WTC11 (cell line): Measurements from ENCODE around the gene ZNF205. TPM values are rescaled to one million over a fixed set of nuclear protein-coding genes. Genes with fewer than 3 reads are reported as not detected.

ENCODE experiments used
- CBFB ChIP-seq: sonication (generic); formaldehyde crosslinking; IDR thresholded peaks from 2 replicates; pipeline ENCODE4 v1.8.1; 2022; ENCODE audit warnings: mild to moderate bottlenecking, low read depth, missing genetic modification reagents
- EMX1 ChIP-seq: fragments of 250-450 bp; sonication (Bioruptor Pico); IDR thresholded peaks from 2 replicates; pipeline ENCODE4 v1.8.0; 2021; ENCODE audit warnings: mild to moderate bottlenecking
- MAX ChIP-seq: sonication (generic); formaldehyde crosslinking; IDR thresholded peaks from 2 replicates; pipeline ENCODE4 v1.8.0; 2022; ENCODE audit warnings: mild to moderate bottlenecking, missing genetic modification reagents
- MXD4 ChIP-seq: fragments of 250-450 bp; sonication (Bioruptor Pico); IDR thresholded peaks from 2 replicates; pipeline ENCODE4 v1.8.0; 2021; ENCODE audit warnings: mild to moderate bottlenecking, moderate library complexity, borderline replicate concordance
- SMAD4 ChIP-seq: sonication (generic); formaldehyde crosslinking; IDR thresholded peaks from 2 replicates; pipeline ENCODE4 v1.8.0; 2022; ENCODE audit warnings: mild to moderate bottlenecking, missing genetic modification reagents
- SOX15 ChIP-seq: fragments of 250-450 bp; sonication (Bioruptor Pico); IDR thresholded peaks from 2 replicates; pipeline ENCODE4 v1.9.0; 2021; ENCODE audit warnings: mild to moderate bottlenecking
- TCF7 ChIP-seq: sonication (generic); formaldehyde crosslinking; IDR thresholded peaks from 2 replicates; pipeline ENCODE4 v1.8.0; 2022; ENCODE audit warnings: mild to moderate bottlenecking, low read depth, missing genetic modification reagents, moderate library complexity
- TEAD1 ChIP-seq: sonication (generic); formaldehyde crosslinking; IDR thresholded peaks from 2 replicates; pipeline ENCODE4 v1.8.0; 2022; ENCODE audit warnings: mild to moderate bottlenecking, missing genetic modification reagents
- USF1 ChIP-seq: sonication (generic); formaldehyde crosslinking; IDR thresholded peaks from 2 replicates; pipeline ENCODE4 v1.8.0; 2022; ENCODE audit warnings: mild to moderate bottlenecking, missing genetic modification reagents
- ZNF532 ChIP-seq: fragments of 250-450 bp; sonication (Bioruptor Pico); IDR thresholded peaks from 2 replicates; pipeline ENCODE4 v1.9.0; 2021; ENCODE audit warnings: mild to moderate bottlenecking, borderline replicate concordance
- total RNA-seq: library from RNA; stranded (reverse); gene quantifications from 3 replicates; pipeline ENCODE4 v1.2.3, GENCODE V29; 2021
- TF ChIP-seq, protein P1 (sequence below): sonication (generic); formaldehyde crosslinking; IDR thresholded peaks from 2 replicates; pipeline ENCODE4 v1.8.1; 2023; ENCODE audit warnings: mild to moderate bottlenecking, missing genetic modification reagents
- TF ChIP-seq, protein P2 (sequence below): fragments of 250-450 bp; sonication (Bioruptor Pico); IDR thresholded peaks from 2 replicates; pipeline ENCODE4 v1.9.0; 2021; ENCODE audit warnings: mild to moderate bottlenecking
- TF ChIP-seq, protein P3 (sequence below): fragments of 250-450 bp; sonication (Bioruptor Pico); IDR thresholded peaks from 2 replicates; pipeline ENCODE4 v1.9.0; 2021; ENCODE audit warnings: mild to moderate bottlenecking
- TF ChIP-seq, protein P4 (sequence below): sonication (generic); formaldehyde crosslinking; IDR thresholded peaks from 2 replicates; pipeline ENCODE4 v1.8.0; 2023; ENCODE audit warnings: mild to moderate bottlenecking, missing genetic modification reagents
- TF ChIP-seq, protein P5 (sequence below): fragments of 250-450 bp; sonication (Bioruptor Pico); IDR thresholded peaks from 2 replicates; pipeline ENCODE4 v1.8.0; 2021; ENCODE audit warnings: mild to moderate bottlenecking
- TF ChIP-seq, protein P6 (sequence below): sonication (generic); formaldehyde crosslinking; IDR thresholded peaks from 2 replicates; pipeline ENCODE4 v1.8.1; 2023; ENCODE audit warnings: mild to moderate bottlenecking, missing genetic modification reagents

ZNF205 gene
- total RNA-seq, 1 experiment from 2014 or later, result 22.7 TPM

DNA sequence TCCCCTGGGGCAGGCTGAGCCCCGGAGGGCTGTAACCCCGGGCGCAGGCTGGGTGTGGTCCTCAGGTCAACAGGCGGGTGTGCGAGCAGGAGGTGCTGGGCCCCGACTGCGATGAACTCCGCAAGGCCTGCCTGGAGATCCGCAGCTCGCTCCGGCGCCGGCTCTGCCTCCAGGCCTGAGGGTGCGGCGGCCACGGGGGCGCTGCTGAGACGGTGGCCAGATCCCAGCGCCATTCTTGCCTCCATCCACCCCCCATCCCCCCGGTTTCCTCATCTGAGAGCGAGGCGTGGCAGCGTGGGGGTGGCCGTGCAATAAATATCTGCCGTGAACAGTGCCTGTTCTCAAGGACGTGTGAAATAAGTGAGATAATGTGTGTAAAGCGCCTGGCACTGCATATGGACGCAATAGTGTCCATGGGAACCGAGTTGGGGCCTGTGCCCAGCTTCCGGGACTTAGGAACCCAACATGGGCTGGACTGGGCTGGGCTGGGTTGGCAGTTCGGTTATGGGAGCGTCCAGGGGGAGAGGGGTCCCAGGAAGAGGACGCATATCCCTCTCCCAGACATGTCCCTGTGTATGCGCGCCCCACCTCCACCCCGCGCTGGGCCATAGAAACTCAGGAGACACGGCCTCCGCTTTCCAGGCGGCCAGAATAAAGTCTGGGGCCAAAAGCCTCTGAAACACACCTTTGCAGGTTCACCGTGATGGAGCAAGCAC is 37.4 kb downstream of the ZNF205 start (continued):
- TF ChIP-seq, protein P1, sequence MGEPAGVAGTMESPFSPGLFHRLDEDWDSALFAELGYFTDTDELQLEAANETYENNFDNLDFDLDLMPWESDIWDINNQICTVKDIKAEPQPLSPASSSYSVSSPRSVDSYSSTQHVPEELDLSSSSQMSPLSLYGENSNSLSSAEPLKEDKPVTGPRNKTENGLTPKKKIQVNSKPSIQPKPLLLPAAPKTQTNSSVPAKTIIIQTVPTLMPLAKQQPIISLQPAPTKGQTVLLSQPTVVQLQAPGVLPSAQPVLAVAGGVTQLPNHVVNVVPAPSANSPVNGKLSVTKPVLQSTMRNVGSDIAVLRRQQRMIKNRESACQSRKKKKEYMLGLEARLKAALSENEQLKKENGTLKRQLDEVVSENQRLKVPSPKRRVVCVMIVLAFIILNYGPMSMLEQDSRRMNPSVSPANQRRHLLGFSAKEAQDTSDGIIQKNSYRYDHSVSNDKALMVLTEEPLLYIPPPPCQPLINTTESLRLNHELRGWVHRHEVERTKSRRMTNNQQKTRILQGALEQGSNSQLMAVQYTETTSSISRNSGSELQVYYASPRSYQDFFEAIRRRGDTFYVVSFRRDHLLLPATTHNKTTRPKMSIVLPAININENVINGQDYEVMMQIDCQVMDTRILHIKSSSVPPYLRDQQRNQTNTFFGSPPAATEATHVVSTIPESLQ (CRISPR knock-in tag), result no peak
- TF ChIP-seq CBFB (no peak; the same call in 1 of the 2 replicates), USF1 (CRISPR knock-in tag) (no peak), SOX15 (CRISPR knock-in tag) (no peak), ZNF532 (CRISPR knock-in tag) (no peak), TCF7 (CRISPR knock-in tag) (no peak), MAX (CRISPR knock-in tag) (peak; percentile 61; the same call in 1 of the 2 replicates), EMX1 (no peak), MXD4 (CRISPR knock-in tag) (no peak), TEAD1 (CRISPR knock-in tag) (no peak), SMAD4 (no peak)
- TF ChIP-seq, protein P2, sequence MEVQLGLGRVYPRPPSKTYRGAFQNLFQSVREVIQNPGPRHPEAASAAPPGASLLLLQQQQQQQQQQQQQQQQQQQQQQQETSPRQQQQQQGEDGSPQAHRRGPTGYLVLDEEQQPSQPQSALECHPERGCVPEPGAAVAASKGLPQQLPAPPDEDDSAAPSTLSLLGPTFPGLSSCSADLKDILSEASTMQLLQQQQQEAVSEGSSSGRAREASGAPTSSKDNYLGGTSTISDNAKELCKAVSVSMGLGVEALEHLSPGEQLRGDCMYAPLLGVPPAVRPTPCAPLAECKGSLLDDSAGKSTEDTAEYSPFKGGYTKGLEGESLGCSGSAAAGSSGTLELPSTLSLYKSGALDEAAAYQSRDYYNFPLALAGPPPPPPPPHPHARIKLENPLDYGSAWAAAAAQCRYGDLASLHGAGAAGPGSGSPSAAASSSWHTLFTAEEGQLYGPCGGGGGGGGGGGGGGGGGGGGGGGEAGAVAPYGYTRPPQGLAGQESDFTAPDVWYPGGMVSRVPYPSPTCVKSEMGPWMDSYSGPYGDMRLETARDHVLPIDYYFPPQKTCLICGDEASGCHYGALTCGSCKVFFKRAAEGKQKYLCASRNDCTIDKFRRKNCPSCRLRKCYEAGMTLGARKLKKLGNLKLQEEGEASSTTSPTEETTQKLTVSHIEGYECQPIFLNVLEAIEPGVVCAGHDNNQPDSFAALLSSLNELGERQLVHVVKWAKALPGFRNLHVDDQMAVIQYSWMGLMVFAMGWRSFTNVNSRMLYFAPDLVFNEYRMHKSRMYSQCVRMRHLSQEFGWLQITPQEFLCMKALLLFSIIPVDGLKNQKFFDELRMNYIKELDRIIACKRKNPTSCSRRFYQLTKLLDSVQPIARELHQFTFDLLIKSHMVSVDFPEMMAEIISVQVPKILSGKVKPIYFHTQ (CRISPR knock-in tag), result no peak
- TF ChIP-seq, protein P3, sequence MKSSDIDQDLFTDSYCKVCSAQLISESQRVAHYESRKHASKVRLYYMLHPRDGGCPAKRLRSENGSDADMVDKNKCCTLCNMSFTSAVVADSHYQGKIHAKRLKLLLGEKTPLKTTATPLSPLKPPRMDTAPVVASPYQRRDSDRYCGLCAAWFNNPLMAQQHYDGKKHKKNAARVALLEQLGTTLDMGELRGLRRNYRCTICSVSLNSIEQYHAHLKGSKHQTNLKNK (CRISPR knock-in tag), result no peak
- TF ChIP-seq, protein P4, sequence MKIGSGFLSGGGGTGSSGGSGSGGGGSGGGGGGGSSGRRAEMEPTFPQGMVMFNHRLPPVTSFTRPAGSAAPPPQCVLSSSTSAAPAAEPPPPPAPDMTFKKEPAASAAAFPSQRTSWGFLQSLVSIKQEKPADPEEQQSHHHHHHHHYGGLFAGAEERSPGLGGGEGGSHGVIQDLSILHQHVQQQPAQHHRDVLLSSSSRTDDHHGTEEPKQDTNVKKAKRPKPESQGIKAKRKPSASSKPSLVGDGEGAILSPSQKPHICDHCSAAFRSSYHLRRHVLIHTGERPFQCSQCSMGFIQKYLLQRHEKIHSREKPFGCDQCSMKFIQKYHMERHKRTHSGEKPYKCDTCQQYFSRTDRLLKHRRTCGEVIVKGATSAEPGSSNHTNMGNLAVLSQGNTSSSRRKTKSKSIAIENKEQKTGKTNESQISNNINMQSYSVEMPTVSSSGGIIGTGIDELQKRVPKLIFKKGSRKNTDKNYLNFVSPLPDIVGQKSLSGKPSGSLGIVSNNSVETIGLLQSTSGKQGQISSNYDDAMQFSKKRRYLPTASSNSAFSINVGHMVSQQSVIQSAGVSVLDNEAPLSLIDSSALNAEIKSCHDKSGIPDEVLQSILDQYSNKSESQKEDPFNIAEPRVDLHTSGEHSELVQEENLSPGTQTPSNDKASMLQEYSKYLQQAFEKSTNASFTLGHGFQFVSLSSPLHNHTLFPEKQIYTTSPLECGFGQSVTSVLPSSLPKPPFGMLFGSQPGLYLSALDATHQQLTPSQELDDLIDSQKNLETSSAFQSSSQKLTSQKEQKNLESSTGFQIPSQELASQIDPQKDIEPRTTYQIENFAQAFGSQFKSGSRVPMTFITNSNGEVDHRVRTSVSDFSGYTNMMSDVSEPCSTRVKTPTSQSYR (CRISPR knock-in tag), result peak; percentile 59; the same call in 1 of the 2 replicates
- TF ChIP-seq, protein P5, sequence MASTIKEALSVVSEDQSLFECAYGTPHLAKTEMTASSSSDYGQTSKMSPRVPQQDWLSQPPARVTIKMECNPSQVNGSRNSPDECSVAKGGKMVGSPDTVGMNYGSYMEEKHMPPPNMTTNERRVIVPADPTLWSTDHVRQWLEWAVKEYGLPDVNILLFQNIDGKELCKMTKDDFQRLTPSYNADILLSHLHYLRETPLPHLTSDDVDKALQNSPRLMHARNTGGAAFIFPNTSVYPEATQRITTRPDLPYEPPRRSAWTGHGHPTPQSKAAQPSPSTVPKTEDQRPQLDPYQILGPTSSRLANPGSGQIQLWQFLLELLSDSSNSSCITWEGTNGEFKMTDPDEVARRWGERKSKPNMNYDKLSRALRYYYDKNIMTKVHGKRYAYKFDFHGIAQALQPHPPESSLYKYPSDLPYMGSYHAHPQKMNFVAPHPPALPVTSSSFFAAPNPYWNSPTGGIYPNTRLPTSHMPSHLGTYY (CRISPR knock-in tag), result no peak
- TF ChIP-seq, protein P6, sequence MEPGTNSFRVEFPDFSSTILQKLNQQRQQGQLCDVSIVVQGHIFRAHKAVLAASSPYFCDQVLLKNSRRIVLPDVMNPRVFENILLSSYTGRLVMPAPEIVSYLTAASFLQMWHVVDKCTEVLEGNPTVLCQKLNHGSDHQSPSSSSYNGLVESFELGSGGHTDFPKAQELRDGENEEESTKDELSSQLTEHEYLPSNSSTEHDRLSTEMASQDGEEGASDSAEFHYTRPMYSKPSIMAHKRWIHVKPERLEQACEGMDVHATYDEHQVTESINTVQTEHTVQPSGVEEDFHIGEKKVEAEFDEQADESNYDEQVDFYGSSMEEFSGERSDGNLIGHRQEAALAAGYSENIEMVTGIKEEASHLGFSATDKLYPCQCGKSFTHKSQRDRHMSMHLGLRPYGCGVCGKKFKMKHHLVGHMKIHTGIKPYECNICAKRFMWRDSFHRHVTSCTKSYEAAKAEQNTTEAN (CRISPR knock-in tag), result no peak
